Endometrium (tissue), 2 donors: ENCODE data around the gene ADCY2.

ENCODE experiments used
- FAIRE-seq: peaks from 2 replicates; lab custom pipeline; 2012; peaks lifted over from hg19 to GRCh38; lab: Jason Lieb, UNC
- donor health status: control.
- donor health status: control.

The ADCY2 gene

DNA sequence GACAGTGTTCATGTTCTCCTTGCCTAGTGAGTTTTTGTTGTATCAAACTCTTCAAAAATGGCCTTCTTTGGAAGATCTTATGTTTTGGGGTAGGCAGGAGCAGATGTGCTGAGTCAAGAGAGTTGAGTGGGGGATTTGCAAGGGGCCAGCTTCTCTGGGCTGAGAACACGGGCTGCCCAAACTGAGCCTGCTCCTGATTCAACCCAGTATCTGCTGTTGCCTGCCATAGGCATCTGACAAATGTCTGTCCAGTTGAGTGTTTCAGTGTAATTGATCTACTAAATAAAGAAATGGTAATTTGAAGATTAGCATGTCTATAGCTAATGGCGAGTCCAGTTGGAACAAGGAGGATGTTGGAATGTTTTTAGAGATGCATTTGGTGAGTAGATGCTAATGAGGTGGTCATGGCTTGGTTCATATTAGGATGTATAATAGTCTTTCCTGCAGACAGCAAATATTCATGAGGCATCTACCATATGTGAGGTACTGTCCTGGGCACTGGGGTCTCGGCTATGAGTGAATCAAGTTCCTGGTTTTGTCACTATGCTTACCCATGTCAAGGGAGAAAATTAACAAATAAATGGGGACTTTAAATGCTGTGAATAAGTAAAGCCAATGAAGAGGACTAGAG lies 119.5 kb downstream of the ADCY2 start:
- no peak for FAIRE-seq

DNA sequence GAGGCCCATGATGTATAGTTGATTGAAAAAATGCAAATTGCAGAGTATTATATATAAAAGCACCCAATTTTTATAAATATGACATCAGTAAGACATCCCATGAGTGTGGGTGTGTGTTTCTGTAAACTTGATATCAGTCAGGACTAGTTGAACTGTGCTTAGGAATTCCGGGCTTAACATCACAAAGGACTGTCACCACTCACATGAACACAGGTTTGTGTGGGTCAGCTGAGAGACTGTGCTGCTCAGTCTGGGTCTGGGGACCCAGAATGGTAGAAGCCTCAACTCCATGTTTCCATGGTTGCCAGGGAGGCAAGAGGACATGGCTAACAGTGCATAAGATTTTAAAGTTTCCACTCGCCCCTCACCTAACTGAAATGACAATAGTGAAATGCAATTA lies 120.3 kb downstream of the ADCY2 start:
- FAIRE-seq = no peak

DNA sequence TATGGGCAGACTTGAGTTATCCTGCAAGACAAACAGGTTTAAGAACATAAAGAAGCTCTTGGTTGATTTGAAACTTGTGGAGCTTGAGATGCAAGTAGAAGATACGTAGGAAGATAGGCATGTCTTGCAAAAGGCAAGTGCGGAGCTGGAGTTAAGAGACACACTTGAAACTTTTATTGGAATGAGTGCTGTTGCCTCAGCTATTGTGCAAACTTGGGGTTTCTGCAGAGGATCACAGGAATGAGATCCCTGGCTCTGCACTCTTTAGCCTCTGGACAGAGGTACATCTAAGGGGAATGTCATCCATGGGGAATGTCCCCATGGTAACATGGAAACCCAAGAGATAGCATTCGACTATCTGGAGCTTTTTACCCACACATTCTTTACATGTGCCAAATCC lies 121.1 kb downstream of the ADCY2 start:
- FAIRE-seq = no peak

DNA sequence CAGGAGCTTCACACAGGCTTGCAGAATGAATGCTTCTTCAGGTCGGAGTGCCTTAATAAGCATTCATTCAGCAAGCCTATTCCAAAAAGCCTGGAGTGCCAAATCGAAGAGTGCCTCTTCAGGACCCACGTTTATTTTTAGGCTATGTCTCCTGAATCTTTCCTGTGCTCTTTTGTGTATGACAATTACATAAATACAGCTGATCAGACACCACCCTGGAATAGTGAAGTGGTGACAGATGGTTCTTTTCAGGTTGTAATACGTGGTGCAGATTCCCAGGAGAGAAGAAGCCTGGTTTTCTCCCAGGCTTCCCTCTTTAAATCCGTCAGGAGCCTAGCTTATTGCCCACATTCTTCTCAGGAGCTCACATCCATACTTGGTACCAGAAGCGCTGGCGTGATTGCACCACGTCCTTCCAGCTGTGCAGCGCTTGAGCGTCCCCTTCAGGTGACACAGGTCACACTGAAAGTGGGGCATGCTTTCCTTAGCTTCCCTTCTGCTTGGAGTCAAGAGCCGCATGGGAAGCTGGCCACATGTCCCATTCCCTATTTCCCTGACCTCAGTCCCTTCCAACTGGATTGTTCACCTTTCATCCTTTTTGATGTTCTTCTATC lies 123.1 kb downstream of the ADCY2 start:
- no peak for FAIRE-seq

DNA sequence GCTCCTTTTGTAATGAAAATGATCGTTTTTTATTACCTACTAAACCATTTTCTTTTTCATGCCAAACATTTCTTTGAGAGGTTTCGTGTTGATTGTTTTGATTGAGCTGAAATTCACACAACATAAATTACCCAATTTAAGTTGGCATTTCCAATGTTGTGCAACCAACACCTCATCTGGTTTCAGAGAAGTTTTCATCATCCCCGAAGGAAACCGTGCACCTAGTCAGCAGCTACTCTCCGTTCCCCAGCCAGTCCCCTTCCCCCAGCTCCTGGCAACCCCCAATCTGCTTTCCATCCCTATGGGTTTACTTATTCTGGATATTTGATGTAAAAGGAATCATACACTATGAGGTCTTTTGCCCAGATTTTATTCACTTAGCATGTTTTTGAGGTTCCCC lies 123.6 kb downstream of the ADCY2 start:
- FAIRE-seq = no peak

DNA sequence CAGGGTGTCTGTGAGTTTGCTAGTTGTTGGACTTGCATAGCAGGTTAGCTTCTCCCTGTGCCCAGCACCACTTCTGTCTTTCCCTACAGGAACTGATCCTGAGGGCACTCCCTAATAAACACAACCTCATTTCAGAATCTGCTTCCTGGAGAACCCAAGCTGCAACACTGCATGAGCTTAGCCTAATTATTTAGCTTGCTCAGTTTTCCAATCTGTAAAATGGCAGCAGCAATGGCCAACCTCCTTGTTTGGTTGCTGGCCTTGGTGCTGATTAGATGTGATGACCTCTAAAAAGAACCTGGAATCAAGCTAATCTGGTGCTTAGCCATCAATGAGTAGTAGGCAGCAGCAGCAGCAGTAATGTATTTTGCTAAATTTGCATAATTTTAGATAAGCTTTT lies 133.9 kb downstream of the ADCY2 start:
- FAIRE-seq = no peak

DNA sequence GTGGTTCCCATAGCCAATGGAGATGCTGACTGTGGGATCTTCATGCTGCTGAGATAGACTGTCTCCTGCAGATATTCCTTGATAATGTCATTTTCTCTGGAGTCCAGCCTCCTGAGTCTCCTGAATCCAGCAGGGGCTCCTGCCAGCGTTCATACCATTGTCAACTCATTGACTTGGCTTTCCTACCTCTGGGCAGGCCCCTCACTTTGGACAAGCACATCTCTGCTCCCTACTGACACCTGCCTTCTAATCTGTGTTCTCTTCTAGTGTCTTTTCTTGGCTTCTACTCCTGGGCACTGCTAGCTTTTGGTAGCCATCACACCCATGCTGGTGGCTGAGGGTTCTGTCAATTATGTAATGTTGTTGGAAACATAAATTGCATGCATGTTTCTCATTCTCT lies 138.0 kb downstream of the ADCY2 start:
- FAIRE-seq = no peak

DNA sequence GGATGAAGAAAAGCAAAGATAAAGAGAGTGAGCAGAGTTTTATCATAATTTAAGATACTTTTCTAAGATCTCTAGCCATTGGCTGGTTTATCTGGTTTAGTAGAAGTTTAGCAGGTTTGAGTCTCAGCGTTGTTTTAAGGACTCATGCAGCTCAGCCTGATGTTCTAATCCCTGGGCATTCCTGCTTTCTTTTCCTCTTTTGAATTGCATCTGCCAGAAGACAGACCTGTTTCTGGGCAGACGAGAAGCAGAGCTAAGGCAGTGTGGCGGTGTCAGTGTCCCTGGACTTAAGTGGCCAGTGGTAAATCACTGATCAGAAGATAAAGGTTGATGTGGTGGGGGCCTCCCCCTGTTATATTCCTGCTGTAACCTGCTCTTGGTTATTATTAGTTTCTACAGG lies 138.6 kb downstream of the ADCY2 start:
- FAIRE-seq = no peak

DNA sequence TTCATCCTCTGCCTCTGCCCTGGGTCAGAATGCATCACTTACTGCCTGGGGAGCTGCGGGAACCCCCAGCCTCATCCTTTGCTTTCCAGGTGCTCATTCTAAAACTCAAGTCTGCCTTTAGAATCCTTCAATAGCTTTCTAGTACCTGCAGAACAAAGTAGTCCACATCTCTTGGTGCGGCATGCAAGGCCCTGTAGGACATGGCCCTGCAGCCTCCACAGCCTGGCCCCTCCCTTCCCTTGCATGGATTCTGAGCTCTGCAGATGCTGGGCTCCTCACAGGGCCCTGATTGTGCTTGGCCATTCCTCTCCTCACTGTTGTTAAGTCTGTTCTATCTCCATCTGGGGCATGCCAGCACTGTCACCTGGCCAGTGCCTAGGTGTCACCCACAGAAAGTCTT lies 141.6 kb downstream of the ADCY2 start:
- FAIRE-seq = no peak

DNA sequence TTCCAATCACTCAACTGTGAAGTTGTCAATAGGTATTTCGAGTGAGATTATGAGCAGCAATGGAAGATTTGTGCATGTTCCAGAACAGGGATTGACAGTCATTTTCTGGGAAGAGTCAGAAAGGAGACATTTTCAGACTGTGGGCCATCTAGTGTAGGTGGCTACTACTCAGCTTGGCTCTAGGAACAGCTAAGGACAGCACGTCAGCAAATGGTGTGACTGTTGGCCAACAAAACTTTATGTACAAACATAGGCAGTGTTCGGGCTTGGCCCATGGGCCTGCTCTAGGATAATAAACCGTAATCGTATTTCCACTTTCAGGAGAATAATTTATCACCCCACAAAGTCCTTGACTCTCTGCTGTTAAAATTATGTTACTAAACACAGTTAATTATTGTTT lies 143.6 kb downstream of the ADCY2 start:
- FAIRE-seq = no peak

DNA sequence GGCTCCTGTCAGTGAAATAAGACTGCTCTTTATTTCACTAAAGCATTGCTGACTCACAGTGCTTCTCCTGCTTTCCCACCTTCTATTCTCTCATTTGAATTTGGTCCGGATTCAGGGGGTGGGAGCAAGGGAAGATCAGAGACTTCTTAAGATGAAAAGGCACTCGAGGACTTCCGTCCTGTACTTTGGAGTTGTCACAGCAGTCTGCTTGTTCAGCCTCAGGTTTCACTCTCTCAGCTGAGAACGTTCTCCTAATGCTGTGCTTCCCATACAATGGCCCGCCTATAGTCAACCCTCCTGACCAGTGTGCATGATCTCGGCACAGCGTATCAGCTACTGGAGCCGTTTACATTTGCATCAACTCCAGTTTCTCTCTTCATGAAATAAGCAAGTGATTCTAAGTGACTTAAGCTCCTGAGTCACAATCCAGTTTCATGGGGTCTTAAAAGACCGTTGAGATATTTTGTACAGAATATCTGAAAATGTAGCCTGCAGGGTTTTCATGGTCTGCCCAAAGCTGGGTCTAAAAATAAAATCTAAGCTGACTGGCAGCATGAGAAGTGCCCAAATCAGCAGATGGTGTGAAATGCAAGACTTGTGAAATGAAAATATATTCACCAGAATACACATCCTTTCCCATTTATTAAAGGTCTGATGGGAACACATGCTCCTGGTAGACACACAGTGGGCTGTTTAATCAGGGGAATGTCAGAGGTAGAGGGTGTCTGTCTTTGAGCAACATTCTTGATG lies 145.0 kb downstream of the ADCY2 start:
- no peak for FAIRE-seq

DNA sequence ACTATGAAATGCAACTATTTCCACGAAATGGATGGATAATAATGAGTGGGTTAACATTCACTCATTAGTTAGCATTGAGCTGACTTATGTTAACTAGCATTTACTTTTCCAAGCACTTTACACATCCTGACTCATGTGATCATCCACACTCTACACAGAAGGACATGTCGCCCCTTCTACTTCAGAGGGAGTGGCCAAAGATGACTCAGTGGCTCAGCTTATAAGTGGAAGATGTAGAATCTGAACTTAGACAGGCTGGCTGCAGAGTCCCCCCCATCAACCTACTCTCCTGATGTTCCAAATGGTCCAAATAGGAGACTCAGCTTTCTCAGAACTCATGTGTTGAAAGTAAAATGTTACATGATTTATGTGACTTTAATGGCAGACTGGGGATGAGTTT lies 146.0 kb downstream of the ADCY2 start:
- FAIRE-seq = no peak

DNA sequence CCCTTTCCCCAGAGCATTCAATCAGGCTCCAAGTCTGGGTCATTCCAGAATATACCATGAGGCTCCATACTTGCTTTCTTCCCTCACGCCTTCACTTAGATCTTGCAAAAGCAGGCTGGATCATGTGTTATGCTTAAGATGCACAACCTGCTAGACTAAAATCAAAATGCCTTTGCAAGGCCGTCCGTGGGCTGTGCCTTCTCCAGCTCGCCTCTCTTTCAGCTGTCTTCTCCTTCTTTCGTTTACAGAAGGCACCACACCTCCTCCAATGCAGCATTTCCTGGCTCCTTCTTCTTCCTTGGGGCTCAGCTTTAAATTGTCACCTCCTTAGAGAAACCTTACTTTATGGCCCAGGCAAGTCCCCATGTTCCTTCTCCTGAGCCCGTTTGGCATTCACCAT lies 150.6 kb downstream of the ADCY2 start:
- no peak for FAIRE-seq

DNA sequence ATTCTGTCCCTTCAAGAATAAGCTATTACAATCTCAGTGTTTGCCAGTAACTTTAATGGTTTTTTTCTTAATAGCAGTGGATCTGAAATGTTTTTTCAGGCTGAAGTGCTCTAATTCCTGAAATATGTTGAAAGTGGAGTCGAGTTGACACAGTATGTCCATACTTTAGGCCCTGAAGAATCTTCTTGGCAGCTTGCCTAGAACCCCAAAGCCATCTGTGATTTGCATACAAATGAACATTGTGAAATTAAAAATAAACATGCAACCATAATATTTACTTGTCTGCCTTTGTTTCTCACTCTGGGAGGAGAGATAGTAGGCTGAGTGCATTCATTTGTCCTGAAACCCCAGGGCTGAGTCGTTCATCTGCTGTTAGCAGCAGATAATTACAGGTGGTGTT lies 152.7 kb downstream of the ADCY2 start:
- FAIRE-seq = peak; percentile 88

DNA sequence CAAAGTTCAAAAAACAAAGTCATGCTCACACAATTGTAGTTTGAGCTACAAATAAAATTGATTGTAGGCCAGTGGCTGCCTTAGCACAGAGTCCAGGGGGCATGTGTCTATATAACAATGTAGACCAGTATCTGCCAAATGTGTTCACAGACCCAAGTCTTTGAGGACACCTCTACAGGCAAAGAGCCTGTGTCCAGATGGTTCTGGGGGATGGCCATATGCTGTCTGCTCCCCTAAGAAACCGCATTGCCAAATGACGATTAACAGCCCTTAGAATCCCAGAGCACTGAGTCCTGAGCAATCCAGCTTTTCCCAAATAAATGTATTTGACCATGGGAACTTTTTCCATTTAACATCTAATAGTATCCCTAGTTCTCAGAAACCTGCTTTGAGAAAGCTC lies 169.6 kb downstream of the ADCY2 start:
- no peak for FAIRE-seq

DNA sequence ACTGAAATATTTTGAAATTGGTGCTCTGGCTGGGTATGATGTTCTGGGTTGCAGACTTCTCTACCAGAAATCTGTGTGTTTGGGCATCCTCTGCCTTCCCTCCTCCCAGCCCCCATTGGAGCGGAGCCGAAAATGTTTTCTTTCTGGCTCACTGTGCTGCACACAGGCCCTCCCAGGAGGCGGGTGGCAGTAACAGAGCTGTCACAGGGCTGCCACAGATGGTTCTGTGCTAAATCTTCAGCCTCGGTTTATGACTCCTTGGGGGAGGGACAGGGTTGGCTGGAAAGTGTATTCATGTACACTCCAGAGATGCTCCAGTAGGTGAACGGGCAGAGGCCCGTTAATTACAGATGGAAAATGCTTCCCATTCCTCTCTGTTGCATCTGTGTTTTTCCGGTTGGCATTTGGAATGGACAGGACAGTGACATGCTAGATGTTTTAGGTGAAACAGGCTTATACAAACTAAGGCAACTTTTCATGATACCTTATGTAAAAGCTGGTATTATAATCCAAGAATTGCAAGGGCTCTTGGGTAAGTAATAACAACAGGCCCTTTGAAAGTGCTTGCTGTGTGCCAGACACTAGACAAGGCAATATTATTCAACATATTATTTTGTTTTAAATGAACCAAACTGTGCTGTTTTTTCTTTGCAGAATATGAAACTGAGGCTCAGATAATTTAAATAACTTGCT lies 180.2 kb downstream of the ADCY2 start:
- no peak for FAIRE-seq

DNA sequence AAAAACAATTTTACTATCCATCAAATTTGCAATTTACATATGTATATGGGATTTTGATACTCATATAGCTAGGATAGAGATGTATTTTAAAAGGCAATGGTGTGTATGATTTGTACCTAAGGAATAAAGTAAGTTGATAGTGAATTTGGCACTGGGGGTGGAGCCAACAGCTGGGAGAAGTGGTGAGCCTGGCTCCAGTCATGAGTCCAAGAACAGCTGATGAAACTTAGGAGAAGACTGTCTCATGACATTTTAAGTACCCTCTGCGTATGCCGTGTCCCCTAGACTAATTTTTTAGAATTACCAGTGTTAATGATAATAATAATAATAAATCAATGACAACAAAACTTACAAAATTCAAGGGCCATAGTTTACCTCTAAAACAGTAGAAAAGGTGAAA lies 181.4 kb downstream of the ADCY2 start:
- no peak for FAIRE-seq

DNA sequence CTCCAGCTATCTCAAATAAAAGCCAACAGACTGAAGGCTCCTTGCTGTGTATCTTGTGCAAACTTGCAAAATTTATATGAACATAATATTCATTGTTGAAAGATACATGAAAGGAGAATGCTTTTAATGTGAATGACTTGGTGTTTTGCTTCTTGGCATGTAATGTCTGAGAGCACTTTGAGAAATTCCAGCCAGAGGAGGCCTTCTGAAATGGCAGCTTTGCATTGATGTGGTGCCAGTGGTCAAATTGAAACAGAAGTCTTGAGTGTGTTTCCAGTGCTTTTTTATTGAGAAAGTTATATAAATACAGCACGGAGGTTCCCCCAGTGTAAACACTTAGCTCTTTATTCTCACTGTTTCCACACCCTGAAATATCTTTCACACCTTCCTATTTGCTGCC lies 182.1 kb downstream of the ADCY2 start:
- FAIRE-seq = no peak

DNA sequence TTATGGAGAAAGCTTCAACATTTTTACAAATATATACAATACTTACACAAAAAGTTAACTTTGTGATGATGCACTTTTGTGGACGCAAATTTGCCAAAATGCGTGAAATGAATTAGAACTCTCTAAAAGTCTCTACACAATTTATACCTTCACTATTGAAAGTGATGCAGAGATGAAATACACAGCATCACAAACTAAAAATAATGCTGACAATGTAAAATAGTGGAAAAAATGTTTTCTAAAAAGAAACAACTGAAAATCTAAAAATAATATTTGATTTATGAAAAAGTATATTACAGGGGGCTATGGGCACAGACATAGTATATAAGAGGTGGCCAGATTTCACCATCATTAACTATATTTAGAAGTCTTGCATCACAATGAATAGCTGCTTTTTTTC lies 188.8 kb downstream of the ADCY2 start:
- FAIRE-seq = no peak

DNA sequence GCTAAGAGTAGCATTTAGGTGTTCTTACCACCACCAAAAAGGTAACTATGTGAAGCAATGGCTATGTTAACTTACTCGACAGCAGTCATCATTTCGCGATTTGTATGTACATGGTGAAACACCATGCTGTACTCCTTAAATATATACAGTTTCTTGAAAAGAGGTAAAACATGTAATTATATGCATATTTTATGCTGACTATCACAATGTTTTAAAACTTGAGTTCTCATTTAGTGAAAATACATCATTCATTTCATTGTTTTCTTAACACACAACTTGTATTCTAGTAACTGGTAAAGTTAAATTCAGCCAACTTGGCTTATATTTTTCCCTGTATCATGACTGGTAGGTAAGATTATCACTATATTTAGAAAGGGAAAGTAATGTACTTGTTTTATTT lies 189.9 kb downstream of the ADCY2 start:
- no peak for FAIRE-seq

DNA sequence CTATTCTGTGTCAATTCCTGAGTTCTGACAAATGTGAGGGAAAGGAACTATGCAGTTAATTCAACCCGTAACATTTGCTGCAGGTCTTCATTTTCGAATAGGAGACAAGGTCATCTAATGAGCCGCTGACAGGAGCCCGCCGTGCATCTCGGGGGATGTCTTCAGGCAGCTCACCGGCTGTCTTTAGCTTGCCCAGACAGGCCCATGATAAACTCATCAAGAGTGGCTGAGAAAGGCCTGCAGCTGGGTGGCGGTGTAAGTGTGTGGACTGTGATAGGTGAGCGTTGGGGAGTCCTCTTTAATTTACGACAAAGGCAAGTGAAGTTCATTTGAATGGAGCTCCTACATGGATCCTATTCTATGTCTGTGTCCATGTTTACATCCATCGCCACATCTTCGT lies 190.5 kb downstream of the ADCY2 start:
- no peak for FAIRE-seq

DNA sequence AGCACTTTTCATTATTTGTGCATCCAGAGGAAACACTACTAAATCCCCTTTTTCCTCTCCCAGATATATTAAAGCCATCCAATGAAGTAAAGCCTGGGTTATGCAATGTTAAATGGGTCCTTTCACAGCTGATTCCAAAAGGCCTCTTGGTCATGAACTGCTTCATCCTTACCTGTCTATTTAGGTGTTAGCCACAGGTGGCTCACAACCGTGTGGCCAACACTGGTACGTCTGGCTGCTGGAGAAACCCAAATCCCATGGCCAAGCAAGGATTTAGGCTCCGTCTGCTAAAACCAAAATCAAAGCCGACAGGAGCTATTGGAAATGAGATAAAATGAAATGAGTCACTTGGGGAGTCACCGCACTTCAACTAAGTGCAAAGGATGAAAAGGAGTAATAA lies 193.9 kb downstream of the ADCY2 start:
- no peak for FAIRE-seq

DNA sequence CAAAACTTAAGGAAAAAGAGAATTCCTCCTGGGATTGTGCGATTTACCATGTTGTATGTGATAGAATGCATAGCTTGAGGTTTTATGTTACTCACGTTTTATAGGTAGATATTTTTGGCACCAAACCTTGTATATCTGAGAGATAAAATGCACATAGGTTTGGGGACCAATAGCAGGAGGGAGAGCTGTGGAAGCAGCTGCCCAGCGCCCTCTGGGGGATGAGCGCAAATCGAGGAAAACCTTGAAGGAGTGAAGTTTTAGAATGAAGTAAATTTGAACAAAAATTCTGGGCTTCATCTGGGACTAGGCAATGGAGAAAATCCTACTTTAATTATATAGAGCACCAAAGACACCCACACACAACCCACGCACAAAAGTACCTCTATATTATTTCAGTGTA lies 197.0 kb downstream of the ADCY2 start:
- FAIRE-seq = no peak
